B cell (primary cell): ENCODE results near the gene NLRP1. TPM values are rescaled to one million over a fixed set of nuclear protein-coding genes. Genes with fewer than 3 reads are reported as not detected.

Experiments used
- ATAC-seq: fragments of 200-7000 bp; cut with Tn5 transposase; one replicate; pipeline ENCODE4 v1.10.0; 2021; ENCODE audit warnings: low read depth, mild to moderate bottlenecking, moderate number of reproducible peaks, moderate library complexity
- CTCF ChIA-PET: fragments of 350-600 bp; sonication (Branson Sonifier 250); formaldehyde crosslinking; loops from one replicate; lab custom pipeline; 2021; ENCODE audit warnings: antibody characterized with exemption, inconsistent platforms; lab: Charles Lee
- POLR2A ChIA-PET: fragments of 350-600 bp; sonication (Branson Sonifier 250); formaldehyde crosslinking; loops from one replicate; lab custom pipeline; 2021; ENCODE audit warnings: antibody characterized with exemption; lab: Charles Lee
- DNase-seq: peaks from one replicate; pipeline ENCODE4 v3.0.0; 2013
- H2AFZ ChIP-seq: 2 replicates; pipeline ENCODE4 v1.6.1; 2012; ENCODE audit warnings: mild to moderate bottlenecking, low read depth, low read length; ENCODE audit not compliant: insufficient read depth, poor library complexity, severe bottlenecking
- H3K27ac ChIP-seq, 2 donors: 1 replicate in 1 of 2; 2 replicates in 1 of 2; pipeline ENCODE4 v1.5.1; 2012 to 2013; ENCODE audit warnings: low read length in 2 of 2, mild to moderate bottlenecking in 2 of 2, moderate library complexity in 1 of 2
- H3K27me3 ChIP-seq, 4 experiments: fragments of 200-600 bp in 1 of 4; sonication (generic) in 1 of 4; replicated peaks in 1 of 4; 1 replicate in 2 of 4; 2 replicates in 2 of 4; pipeline versions ENCODE4 v1.6.1 to v1.7.0; 2013 to 2016; ENCODE audit warnings: low read length in 3 of 4, mild to moderate bottlenecking in 2 of 4, mixed read lengths in 1 of 4, moderate library complexity in 1 of 4; ENCODE audit not compliant: insufficient read depth in 4 of 4, control insufficient read depth in 3 of 4; ENCODE audit errors: control extremely low read depth in 1 of 4
- H3K36me3 ChIP-seq, 2 experiments: replicated peaks in 1 of 2; 1 replicate in 1 of 2; 2 replicates in 1 of 2; pipeline versions ENCODE4 v1.6.1 to v1.7.1; 2013; ENCODE audit warnings: low read length in 1 of 2; ENCODE audit not compliant: insufficient read depth in 2 of 2, control insufficient read depth in 1 of 2; ENCODE audit errors: control extremely low read depth in 1 of 2, extremely low read depth in 1 of 2
- H3K4me1 ChIP-seq, 2 donors: fragments of 200-600 bp in 1 of 2; sonication (generic) in 1 of 2; 1 replicate in 1 of 2; 2 replicates in 1 of 2; pipeline versions ENCODE4 v1.5.1 to v1.6.1; 2013 to 2017; ENCODE audit warnings: low read length in 2 of 2; ENCODE audit not compliant: control insufficient read depth in 2 of 2, insufficient read depth in 2 of 2
- H3K4me2 ChIP-seq: replicated peaks from 2 replicates; pipeline ENCODE3; 2012; ENCODE audit warnings: mild to moderate bottlenecking, low read depth, low read length; ENCODE audit not compliant: poor library complexity, severe bottlenecking
- H3K4me3 ChIP-seq, 5 experiments: fragments of 200-600 bp in 1 of 5; sonication (generic) in 1 of 5; 1 replicate in 3 of 5; 2 replicates in 2 of 5; pipeline versions ENCODE4 v1.5.1 to v1.7.0; 2011 to 2016; ENCODE audit warnings: low read length in 4 of 5, mild to moderate bottlenecking in 4 of 5, low read depth in 2 of 5, control low read depth in 1 of 5, moderate library complexity in 1 of 5; ENCODE audit not compliant: insufficient read depth in 1 of 5; ENCODE audit errors: control extremely low read depth in 1 of 5, extremely low read depth in 1 of 5
- H3K79me2 ChIP-seq: fragments of 200-600 bp; sonication (generic); one replicate; pipeline ENCODE4 v1.6.0; 2016; ENCODE audit warnings: low read length; ENCODE audit not compliant: control insufficient read depth, insufficient read depth
- H3K9ac ChIP-seq: fragments of 200-600 bp; sonication (generic); 2 replicates; pipeline ENCODE4 v1.6.1; 2017; ENCODE audit warnings: mild to moderate bottlenecking, low read length, moderate library complexity
- H3K9me3 ChIP-seq, 3 donors: one replicate each; pipeline versions ENCODE4 v1.6.1 to v1.7.1; 2013; ENCODE audit warnings: low read length in 2 of 3; ENCODE audit not compliant: control insufficient read depth in 2 of 3, insufficient read depth in 1 of 3; ENCODE audit errors: control extremely low read depth in 1 of 3
- H4K20me1 ChIP-seq: 2 replicates; pipeline ENCODE4 v1.6.0; 2012; ENCODE audit warnings: mild to moderate bottlenecking, low read length; ENCODE audit not compliant: insufficient read depth, control insufficient read depth, poor library complexity, severe bottlenecking
- H3K27ac Mint-ChIP-seq: one replicate; pipeline ENCODE4 v1.8.0; 2021; ENCODE audit warnings: mixed read lengths
- H3K27me3 Mint-ChIP-seq: one replicate; pipeline ENCODE4 v1.8.0; 2021; ENCODE audit warnings: mixed read lengths
- H3K4me1 Mint-ChIP-seq: one replicate; pipeline ENCODE4 v1.8.0; 2021; ENCODE audit warnings: mixed read lengths
- H3K4me3 Mint-ChIP-seq: one replicate; pipeline ENCODE4 v1.8.0; 2021; ENCODE audit warnings: mixed read lengths
- H3K9me3 Mint-ChIP-seq: one replicate; pipeline ENCODE4 v1.8.0; 2022; ENCODE audit warnings: mixed read lengths; ENCODE audit not compliant: insufficient read depth
- CTCF ChIP-seq: fragments of 200-600 bp; IDR thresholded peaks from one replicate; pipeline ENCODE4 v1.8.0; 2022; ENCODE audit warnings: antibody characterized with exemption, mild to moderate bottlenecking
- EZH2 ChIP-seq: IDR thresholded peaks from 2 replicates; pipeline ENCODE4 v1.6.1; 2012; ENCODE audit warnings: borderline replicate concordance, low read depth, mild to moderate bottlenecking, moderate library complexity, low read length; ENCODE audit not compliant: insufficient read depth, poor library complexity, severe bottlenecking
- WGBS: methylation state at CpG from one replicate; pipeline ENCODE4 v1.1.5; 2013; ENCODE audit warnings: missing lambda C conversion rate; ENCODE audit not compliant: insufficient coverage; 5-methylcytosine and 5-hydroxymethylcytosine counted together
- intact Hi-C: fragments of 100-400 bp; cut with micrococcal nuclease; formaldehyde crosslinking; loops from one replicate; pipeline ENCODE4 v1.10.0; 2022
- polyA plus RNA-seq: library from polyadenylated mRNA; depleted of rRNA; stranded (reverse); fragments of >200 nt; gene quantifications from 2 replicates; pipeline ENCODE4 v1.2.3, GENCODE V29; 2012
- total RNA-seq, 2 donors: library from RNA; stranded (reverse); fragments of 120-200 nt in 1 of 2; gene quantifications; 1 replicate in 1 of 2; 2 replicates in 1 of 2; pipeline versions ENCODE4 v1.2.3 to v1.2.4, GENCODE V29; 2013 to 2022

Gene NLRP1
- total and polyA plus RNA-seq, 2 donors (not counting 1 experiment from before 2014, with no cell fraction given): 141 to 189 TPM

- Histone ChIP-seq H3K79me2 (peaks cover 64% of the 10 kb centered on the region), H2AFZ (no peak overlapping the region), H3K9me3 (no peaks in the 10 kb centered on the region), H3K27me3 (no peaks in the 10 kb centered on the region), H4K20me1 (peaks cover 5% of the 10 kb centered on the region), H3K4me3 (peak overlapping the region in 4 of 5 experiments; percentile 77 to 92 (median 88)), H3K36me3 (peaks cover 0 to 24% of the 10 kb centered on the region in 2 experiments), H3K4me1 (peaks cover 45 to 57% of the 10 kb centered on the region in 2 donors), H3K9ac (peak overlapping the region; percentile 85), H3K27ac (peak overlapping the region; percentile 86 to 95), H3K4me2 (peak overlapping the region; percentile 92)
- 90% methylated on average over 7 of the region's 11 CpGs for WGBS
- CTCF ChIA-PET: interaction anchor here (1.6 kb wide), 2 partner anchors 9 to 839 kb away, joined by 5 read pairs; no protein-coding TSS in a partner anchor
- ATAC-seq (no peak), DNase-seq (no peak)
- Mint-ChIP-seq H3K27me3 (no peaks in the 10 kb centered on the region), H3K4me1 (peaks cover 70% of the 10 kb centered on the region), H3K4me3 (peak overlapping the region; percentile 97), H3K9me3 (no peaks in the 10 kb centered on the region), H3K27ac (peak overlapping the region; percentile 83)
- intact Hi-C loops: loop anchor here (10.0 kb wide), 1 partner anchor 1072 kb away; the partner anchor contains the start of genes C17orf100 and MED31
- POLR2A ChIA-PET: no interaction called here
- TF ChIP-seq CTCF (no peak), EZH2 (no peak)
Observed at GRCh38 chr17:5582209-5583185, 1.8 kb downstream of the NLRP1 start.
